ENCODE results near the gene NRG4. TPM values are rescaled to one million over a fixed set of nuclear protein-coding genes. Genes with fewer than 3 reads are reported as not detected.
"Not testable (repeated sequence)": the region's sequence is repeated elsewhere in the genome, so short reads cannot be mapped to it uniquely, and the experiment has no call there.

Gene NRG4, protein sequence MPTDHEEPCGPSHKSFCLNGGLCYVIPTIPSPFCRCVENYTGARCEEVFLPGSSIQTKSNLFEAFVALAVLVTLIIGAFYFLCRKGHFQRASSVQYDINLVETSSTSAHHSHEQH
- total RNA-seq (1 to 10 TPM; 8.2 to 8.7 TPM), polyA plus RNA-seq (ENCODE audit: insufficient read length in 2 of 2) (1 to 10 TPM; 7.3 to 9.2 TPM)
- long read RNA-seq, donor 1, result 0 reads
- long read RNA-seq, donor 2, result 0 reads
- long read RNA-seq, donor 3, result 0 reads
- long read RNA-seq, donor 4, result 0 reads

DNA sequence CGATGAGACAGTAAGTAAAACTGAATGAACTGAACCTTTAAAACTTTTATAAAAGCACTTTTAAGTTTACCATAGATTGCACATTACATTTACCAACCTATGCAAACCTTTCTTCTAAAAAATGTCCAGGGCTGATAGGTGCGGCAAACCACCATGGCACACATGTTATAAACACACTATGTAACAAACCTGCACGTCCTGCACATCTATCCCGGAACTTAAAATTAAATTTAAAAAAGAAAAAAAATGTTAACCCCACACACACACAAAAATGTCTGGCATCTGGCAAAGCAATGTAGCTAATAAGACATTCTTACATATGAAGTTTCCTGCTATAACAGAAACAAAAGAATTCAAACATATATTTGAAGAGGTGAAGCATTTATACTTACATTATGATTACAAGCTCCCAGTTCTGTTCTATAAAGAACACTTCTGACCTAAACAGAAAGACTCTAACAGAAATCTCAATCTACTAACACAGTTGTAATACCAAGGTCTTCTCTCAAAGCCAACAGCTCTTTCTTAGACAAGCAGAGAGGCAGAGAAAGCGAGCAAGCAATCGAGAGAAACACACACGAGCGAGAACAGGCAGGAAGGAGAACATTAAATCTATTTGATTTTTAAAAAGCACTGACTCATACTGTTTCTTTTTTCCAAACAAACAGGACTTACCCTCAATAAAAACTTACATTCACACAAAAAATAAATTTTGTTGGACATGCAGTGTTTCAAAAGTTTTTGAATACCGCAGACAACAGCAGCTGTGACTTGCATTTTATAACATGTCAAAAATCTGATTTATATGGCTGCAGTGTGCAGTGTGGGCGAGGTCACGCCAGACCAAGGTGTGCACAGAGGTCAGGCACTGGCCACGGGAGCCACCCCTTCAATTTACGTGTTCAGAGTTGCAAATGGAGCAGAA is at the start of gene NRG4:
NRG4 (minus strand) TSS at position 798 of the 925 bp plus-strand sequence. CDS start 1,194 bp downstream, outside the sequence.
- Histone ChIP-seq H3K4me3 (ENCODE audit: low read depth, low read length) (no peak within 1 kb of the TSS), H3K9me3 (ENCODE audit: control insufficient read depth, insufficient read depth, low read length) (no peaks in the 10 kb centered on the region), H3K4me1 (ENCODE audit: control insufficient read depth, insufficient read depth, low read length) (peaks cover 3% of the 10 kb centered on the region), H3K36me3 (ENCODE audit: control insufficient read depth, insufficient read depth, low read length) (no peaks in the 10 kb centered on the region), H3K27me3 (ENCODE audit: control insufficient read depth, insufficient read depth, low read length) (no peaks in the 10 kb centered on the region), H3K27ac (ENCODE audit: low read depth, low read length) (no peak within 1 kb of the TSS)
- DNase-seq (ENCODE audit: low read depth in 4 of 6, low spot score in 6 of 6), result peak in 1 of 6 donors; percentile 6
- WGBS (ENCODE audit: insufficient coverage), result 0% methylated on average over 1 of the region's 13 CpGs

- WGBS (ENCODE audit: insufficient coverage), result no CpG with 5 or more reads among the region's 5 CpGs
- Histone ChIP-seq H3K27ac (ENCODE audit: low read depth, low read length) (no peak overlapping the region), H3K4me1 (ENCODE audit: control insufficient read depth, insufficient read depth, low read length) (peaks cover 13% of the 10 kb centered on the region), H3K4me3 (ENCODE audit: low read depth, low read length) (no peak overlapping the region), H3K9me3 (ENCODE audit: control insufficient read depth, insufficient read depth, low read length) (no peaks in the 10 kb centered on the region), H3K27me3 (ENCODE audit: control insufficient read depth, insufficient read depth, low read length) (peaks cover 9% of the 10 kb centered on the region), H3K36me3 (ENCODE audit: control insufficient read depth, insufficient read depth, low read length) (no peaks in the 10 kb centered on the region)
- DNase-seq (ENCODE audit: low read depth in 4 of 6, low spot score in 6 of 6), result no peak
Observed at GRCh38 chr15:76061700-76062099, 49.5 kb upstream of the NRG4 start.

DNA sequence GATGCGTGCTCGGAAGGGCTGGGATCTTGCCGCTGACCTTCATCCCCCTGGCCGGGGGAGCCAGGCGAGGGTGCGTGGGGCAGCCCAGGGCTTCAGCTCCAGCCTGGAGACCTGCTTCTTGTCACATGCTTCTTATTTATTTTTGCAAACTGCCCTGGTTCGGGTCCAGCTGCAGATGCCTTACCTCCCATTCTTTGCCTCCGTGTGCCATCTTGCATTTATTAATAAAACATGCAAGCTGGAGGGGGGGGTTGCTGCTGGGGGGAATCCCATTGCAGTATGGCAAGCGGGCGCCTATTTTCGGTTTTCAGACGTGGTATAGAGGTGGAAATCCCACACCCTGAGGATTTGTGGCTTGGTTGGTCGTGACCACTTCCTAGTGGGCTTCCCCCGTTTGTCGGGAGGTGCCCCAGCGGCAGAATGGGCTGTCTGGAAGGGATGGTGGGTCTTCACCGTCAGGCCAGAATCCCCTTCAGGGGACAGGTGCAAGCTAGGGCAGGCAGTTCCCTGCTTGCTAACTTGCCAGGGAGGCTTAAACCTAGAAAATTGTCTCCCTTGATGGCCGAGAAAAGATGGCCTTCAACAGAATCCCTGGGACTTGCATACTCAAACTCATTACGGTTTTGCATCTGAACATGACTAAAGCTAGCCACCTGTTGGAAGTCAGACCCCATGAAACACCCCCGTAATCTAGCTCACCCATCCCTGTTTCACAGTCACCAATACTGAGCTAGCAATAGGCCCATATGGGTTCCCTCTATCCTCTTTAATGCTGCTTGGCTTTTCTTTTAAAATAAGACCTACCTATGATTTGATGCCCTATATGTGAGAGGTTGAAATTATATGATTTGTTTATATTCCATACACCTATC is 48.1 kb upstream of the NRG4 start:
- H3K4me1 ChIP-seq (ENCODE audit: control insufficient read depth, insufficient read depth, low read length), result peaks cover 13% of the 10 kb centered on the region
- peak overlapping the region; percentile 58 for H3K4me3 ChIP-seq (ENCODE audit: low read depth, low read length)
- H3K27me3 ChIP-seq (ENCODE audit: control insufficient read depth, insufficient read depth, low read length), result peaks cover 9% of the 10 kb centered on the region
- 18% methylated on average over 18 of the region's 20 CpGs for WGBS (ENCODE audit: insufficient coverage)
- H3K27ac ChIP-seq (ENCODE audit: low read depth, low read length), result no peak overlapping the region
- peak in 1 of 6 donors; percentile 71 for DNase-seq (ENCODE audit: low read depth in 4 of 6, low spot score in 6 of 6)
- no peaks in the 10 kb centered on the region for H3K36me3 ChIP-seq (ENCODE audit: control insufficient read depth, insufficient read depth, low read length)
- no peaks in the 10 kb centered on the region for H3K9me3 ChIP-seq (ENCODE audit: control insufficient read depth, insufficient read depth, low read length)

- peak within 1 kb of the TSS; percentile 64 for H3K4me3 ChIP-seq (ENCODE audit: low read depth, low read length)
- no peaks in the 10 kb centered on the region for H3K36me3 ChIP-seq (ENCODE audit: control insufficient read depth, insufficient read depth, low read length)
- peak; percentile 35 to 93 (median 76) for DNase-seq (ENCODE audit: low read depth in 4 of 6, low spot score in 6 of 6)
- peaks cover 9% of the 10 kb centered on the region for H3K27me3 ChIP-seq (ENCODE audit: control insufficient read depth, insufficient read depth, low read length)
- H3K9me3 ChIP-seq (ENCODE audit: control insufficient read depth, insufficient read depth, low read length), result no peaks in the 10 kb centered on the region
- peak within 1 kb of the TSS; percentile 38 for H3K27ac ChIP-seq (ENCODE audit: low read depth, low read length)
- under 1% methylated on average over 107 of the region's 107 CpGs for WGBS (ENCODE audit: insufficient coverage)
- H3K4me1 ChIP-seq (ENCODE audit: control insufficient read depth, insufficient read depth, low read length), result peaks cover 13% of the 10 kb centered on the region
Observed at GRCh38 chr15:76059320-76060117, 47.3 kb upstream of the NRG4 start, which contains the start of gene TMEM266. TSS of gene TMEM266 (plus strand) at chr15:76059985. CDS start at chr15:76134264, 74,279 bp downstream.

DNA sequence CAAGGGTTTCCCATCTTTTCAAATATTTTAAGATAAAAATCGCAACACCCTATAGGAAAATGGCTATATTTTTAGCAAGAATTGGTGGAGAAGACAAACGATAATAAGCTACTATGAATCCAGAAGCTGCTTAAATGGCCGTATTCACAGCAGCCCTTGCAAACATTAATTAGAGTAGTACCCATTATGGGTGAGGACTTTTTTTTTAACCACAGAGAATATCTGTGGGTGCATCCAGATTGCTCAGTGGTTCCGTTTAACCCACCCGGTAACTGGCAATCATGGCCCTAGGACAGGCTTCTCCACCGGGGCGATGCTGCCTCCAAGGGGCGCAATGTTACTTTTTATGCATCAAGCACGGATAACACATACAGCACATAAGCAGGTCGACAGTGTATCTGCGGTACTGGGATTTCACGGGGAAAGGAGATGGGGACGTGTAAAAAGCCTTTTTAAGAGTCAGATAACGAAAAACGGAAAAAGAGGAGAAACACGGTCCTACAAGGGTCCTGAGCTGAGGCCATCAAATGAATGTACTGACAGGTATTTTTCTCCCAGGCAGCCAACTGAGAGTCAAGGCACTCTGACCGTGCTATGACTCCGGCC is 46.6 kb upstream of the NRG4 start:
- 3% methylated on average over 11 of the region's 18 CpGs for WGBS (ENCODE audit: insufficient coverage)

DNA sequence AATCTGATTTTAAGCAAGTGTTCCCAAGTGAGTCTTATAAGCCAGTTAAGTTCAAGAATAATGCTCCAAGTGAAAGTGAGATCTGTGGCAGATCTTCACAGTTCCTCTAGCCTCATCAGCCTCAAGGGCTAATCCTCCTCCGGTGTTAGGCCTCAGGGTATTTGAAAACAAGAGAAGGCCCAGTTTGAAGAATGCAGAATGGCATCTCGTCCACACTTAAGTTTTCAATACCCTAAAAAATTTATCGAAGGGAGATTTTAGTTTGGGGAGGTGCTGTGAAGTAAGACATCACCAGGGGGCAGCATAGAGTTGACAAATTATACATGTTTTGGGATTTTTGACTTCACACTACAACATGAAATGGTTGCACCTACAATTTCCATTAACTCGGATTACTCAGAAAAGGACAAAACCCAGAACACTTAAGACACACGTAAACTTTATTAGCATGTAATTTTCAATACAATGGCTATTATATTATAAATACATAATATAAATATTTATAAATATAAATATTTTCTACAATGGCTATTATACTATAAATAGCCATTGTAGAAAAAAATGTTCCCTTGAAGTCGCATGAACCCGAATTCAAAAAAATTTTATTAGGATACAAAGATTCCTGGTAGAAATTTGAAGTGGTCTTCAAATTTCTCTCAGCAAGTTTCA is 45.2 kb upstream of the NRG4 start:
- DNase-seq (ENCODE audit: low read depth in 4 of 6, low spot score in 6 of 6), result peak in 5 of 6 donors; percentile 26 to 86 (median 59)
- Histone ChIP-seq H3K4me3 (ENCODE audit: low read depth, low read length) (no peak overlapping the region), H3K4me1 (ENCODE audit: control insufficient read depth, insufficient read depth, low read length) (peaks cover 13% of the 10 kb centered on the region), H3K9me3 (ENCODE audit: control insufficient read depth, insufficient read depth, low read length) (no peaks in the 10 kb centered on the region), H3K27ac (ENCODE audit: low read depth, low read length) (no peak overlapping the region), H3K27me3 (ENCODE audit: control insufficient read depth, insufficient read depth, low read length) (peaks cover 9% of the 10 kb centered on the region), H3K36me3 (ENCODE audit: control insufficient read depth, insufficient read depth, low read length) (no peaks in the 10 kb centered on the region)
- WGBS (ENCODE audit: insufficient coverage), result no CpG with 5 or more reads among the region's 7 CpGs

More for the DNA sequence above, 46.6 kb upstream of the NRG4 start:
- Histone ChIP-seq H3K4me1 (ENCODE audit: control insufficient read depth, insufficient read depth, low read length) (peaks cover 13% of the 10 kb centered on the region), H3K27me3 (ENCODE audit: control insufficient read depth, insufficient read depth, low read length) (peaks cover 9% of the 10 kb centered on the region), H3K9me3 (ENCODE audit: control insufficient read depth, insufficient read depth, low read length) (no peaks in the 10 kb centered on the region), H3K4me3 (ENCODE audit: low read depth, low read length) (peak overlapping the region; percentile 64), H3K27ac (ENCODE audit: low read depth, low read length) (peak overlapping the region; percentile 38), H3K36me3 (ENCODE audit: control insufficient read depth, insufficient read depth, low read length) (no peaks in the 10 kb centered on the region)
- DNase-seq (ENCODE audit: low read depth in 4 of 6, low spot score in 6 of 6), result peak in 3 of 6 donors; percentile 17 to 83 (median 65)

- Histone ChIP-seq H3K36me3 (ENCODE audit: control insufficient read depth, insufficient read depth, low read length) (no peaks in the 10 kb centered on the region), H3K4me1 (ENCODE audit: control insufficient read depth, insufficient read depth, low read length) (peaks cover 13% of the 10 kb centered on the region), H3K4me3 (ENCODE audit: low read depth, low read length) (no peak overlapping the region), H3K27ac (ENCODE audit: low read depth, low read length) (no peak overlapping the region), H3K27me3 (ENCODE audit: control insufficient read depth, insufficient read depth, low read length) (peaks cover 9% of the 10 kb centered on the region), H3K9me3 (ENCODE audit: control insufficient read depth, insufficient read depth, low read length) (no peaks in the 10 kb centered on the region)
- DNase-seq (ENCODE audit: low read depth in 4 of 6, low spot score in 6 of 6), result no peak
- WGBS (ENCODE audit: insufficient coverage), result 65% methylated on average over 2 of the region's 3 CpGs
Observed at GRCh38 chr15:76056931-76057330, 44.7 kb upstream of the NRG4 start.

GRCh38 chr15:76054201-76054600 is 42.0 kb upstream of the NRG4 start:
- not testable (repeated sequence) for H3K27me3 ChIP-seq (ENCODE audit: control insufficient read depth, insufficient read depth, low read length); H3K9me3 ChIP-seq (ENCODE audit: control insufficient read depth, insufficient read depth, low read length); H3K27ac ChIP-seq (ENCODE audit: low read depth, low read length); H3K4me3 ChIP-seq (ENCODE audit: low read depth, low read length); H3K36me3 ChIP-seq (ENCODE audit: control insufficient read depth, insufficient read depth, low read length); H3K4me1 ChIP-seq (ENCODE audit: control insufficient read depth, insufficient read depth, low read length); DNase-seq (ENCODE audit: low read depth in 4 of 6, low spot score in 6 of 6)
- WGBS (ENCODE audit: insufficient coverage), result 98% methylated on average over 7 of the region's 10 CpGs

Measured in spinal cord (tissue), 10 donors.